ENCODE data around the gene C19orf85.

- TF ChIP-seq ZNF501 (tag by site-specific recombination; IDR thresholded peaks at IDR 0.05) (no peak), ZNF292 (tag by site-specific recombination; IDR thresholded peaks at IDR 0.05; ENCODE audit: borderline replicate concordance, low read depth) (no peak), CTCF (tag by site-specific recombination; IDR thresholded peaks at IDR 0.05) (no peak)
Observed at GRCh38 chr19:55488986-55489710, 24.6 kb upstream of the C19orf85 start.
